ENCODE results near the gene LPAR5. TPM values are rescaled to one million over a fixed set of nuclear protein-coding genes. Genes with fewer than 3 reads are reported as not detected.

LPAR5 gene
- total RNA-seq, 1 donor from 2014 or later, result 0.73 TPM

DNA sequence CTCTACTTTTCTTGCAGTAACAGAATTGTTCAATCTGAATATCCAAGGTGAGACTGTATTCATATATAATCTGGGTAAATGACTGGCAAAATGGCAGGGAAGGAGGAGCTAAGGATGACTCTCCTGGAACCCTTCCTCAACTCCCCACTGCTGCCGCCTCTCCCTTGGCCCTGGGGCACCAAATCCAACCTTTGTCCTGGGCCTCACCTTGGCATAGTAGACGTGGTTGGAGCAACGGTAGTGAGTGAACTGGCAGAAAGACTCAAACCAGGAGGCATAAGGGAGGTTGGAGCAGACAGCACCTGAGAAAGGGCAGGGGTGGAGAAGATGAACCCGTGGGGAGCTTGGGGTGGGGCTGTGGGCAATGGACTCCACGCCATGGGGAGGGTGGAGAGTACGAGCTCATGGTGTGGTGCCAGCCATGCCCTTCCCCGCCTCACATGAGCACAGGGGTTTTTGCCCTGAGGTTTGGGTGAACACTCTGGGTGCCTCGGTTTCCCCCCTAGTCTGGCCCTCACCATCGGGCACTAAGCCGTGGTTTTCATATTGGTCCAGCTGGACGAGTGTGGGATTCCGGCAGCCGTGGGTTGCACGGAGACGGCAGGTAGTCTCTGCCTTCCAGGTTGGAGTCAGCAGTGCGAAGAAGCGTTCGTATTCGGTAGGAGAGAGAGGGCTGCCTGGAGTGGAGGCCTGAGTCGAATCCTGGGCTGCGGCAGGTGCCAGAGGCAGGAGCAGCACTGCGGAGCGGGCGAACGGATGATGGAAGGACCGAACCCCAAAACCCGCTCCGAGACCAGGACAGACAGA lies 10.7 kb upstream of the LPAR5 start:
- Mint-ChIP-seq H3K9me3 (ENCODE audit: unreplicated experiment) (peaks cover 60% of the 10 kb centered on the region), H3K27ac (ENCODE audit: unreplicated experiment) (no peak overlapping the region), H3K36me3 (ENCODE audit: low read depth, unreplicated experiment) (peaks cover 51% of the 10 kb centered on the region), H3K4me1 (ENCODE audit: low read depth, unreplicated experiment) (no peaks in the 10 kb centered on the region), H3K27me3 (ENCODE audit: low read depth, unreplicated experiment) (peaks cover 10% of the 10 kb centered on the region), H3K4me3 (ENCODE audit: unreplicated experiment) (no peak overlapping the region)
- no peaks in the 10 kb centered on the region for H3K79me2 ChIP-seq (ENCODE audit: insufficient read depth, low read length)
- TF ChIP-seq, protein P1, sequence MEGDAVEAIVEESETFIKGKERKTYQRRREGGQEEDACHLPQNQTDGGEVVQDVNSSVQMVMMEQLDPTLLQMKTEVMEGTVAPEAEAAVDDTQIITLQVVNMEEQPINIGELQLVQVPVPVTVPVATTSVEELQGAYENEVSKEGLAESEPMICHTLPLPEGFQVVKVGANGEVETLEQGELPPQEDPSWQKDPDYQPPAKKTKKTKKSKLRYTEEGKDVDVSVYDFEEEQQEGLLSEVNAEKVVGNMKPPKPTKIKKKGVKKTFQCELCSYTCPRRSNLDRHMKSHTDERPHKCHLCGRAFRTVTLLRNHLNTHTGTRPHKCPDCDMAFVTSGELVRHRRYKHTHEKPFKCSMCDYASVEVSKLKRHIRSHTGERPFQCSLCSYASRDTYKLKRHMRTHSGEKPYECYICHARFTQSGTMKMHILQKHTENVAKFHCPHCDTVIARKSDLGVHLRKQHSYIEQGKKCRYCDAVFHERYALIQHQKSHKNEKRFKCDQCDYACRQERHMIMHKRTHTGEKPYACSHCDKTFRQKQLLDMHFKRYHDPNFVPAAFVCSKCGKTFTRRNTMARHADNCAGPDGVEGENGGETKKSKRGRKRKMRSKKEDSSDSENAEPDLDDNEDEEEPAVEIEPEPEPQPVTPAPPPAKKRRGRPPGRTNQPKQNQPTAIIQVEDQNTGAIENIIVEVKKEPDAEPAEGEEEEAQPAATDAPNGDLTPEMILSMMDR (IDR thresholded peaks at IDR 0.05; ENCODE audit: insufficient read depth, low read depth, low read length), result no peak
- TF ChIP-seq EZH2 (IDR thresholded peaks at IDR 0.05; ENCODE audit: insufficient read depth, low read length), result no peak
- DNase-seq (ENCODE audit: low read depth) (no peak), FAIRE-seq (no peak)
- H4K20me1 ChIP-seq (ENCODE audit: insufficient read depth, low read length), result no peaks in the 10 kb centered on the region
- H3K4me2 ChIP-seq (ENCODE audit: low read length), result peak overlapping the region; percentile 86
- H3K36me3 ChIP-seq (ENCODE audit: insufficient read depth, low read length), result peaks cover 8% of the 10 kb centered on the region
- peak overlapping the region; percentile 55 for H3K9ac ChIP-seq (ENCODE audit: low read length)
- H3K27ac ChIP-seq (ENCODE audit: low read depth, low read length), result no peak overlapping the region
- peaks cover 18% of the 10 kb centered on the region for H3K9me3 ChIP-seq (ENCODE audit: insufficient read depth, low read depth, low read length)
- H3K4me3 ChIP-seq (ENCODE audit: insufficient read depth, low read depth, low read length), result peak overlapping the region; percentile 51
- H3K27me3 ChIP-seq (ENCODE audit: insufficient read depth, low read length), result no peaks in the 10 kb centered on the region
- H2AFZ ChIP-seq (ENCODE audit: low read depth, low read length), result peak overlapping the region; percentile 47
- H3K4me1 ChIP-seq (ENCODE audit: insufficient read depth, low read length), result peaks cover 5% of the 10 kb centered on the region

DNA sequence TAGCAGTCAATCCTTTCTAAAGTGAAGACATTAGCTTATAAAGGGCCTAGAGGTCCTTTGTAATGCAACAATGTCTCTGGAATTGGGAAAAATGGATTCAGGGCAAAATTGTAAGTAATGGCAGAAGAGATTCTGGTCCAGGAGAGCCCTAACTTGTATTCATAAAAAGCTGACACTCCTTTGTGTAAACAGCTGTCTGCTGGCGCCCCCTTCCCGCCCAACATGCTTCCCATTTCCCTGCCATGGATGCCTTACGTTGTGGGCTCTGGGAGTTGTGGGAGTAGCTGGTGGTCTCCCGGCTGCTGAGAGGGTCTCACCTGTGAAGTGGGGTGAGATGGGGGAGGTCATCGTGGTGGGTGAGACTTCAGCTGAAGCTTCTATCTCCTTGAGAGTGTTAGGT lies 9.1 kb upstream of the LPAR5 start:
- H2AFZ ChIP-seq (ENCODE audit: low read depth, low read length), result no peak overlapping the region
- no peak overlapping the region for H3K27ac Mint-ChIP-seq (ENCODE audit: unreplicated experiment)
- H3K4me1 Mint-ChIP-seq (ENCODE audit: low read depth, unreplicated experiment), result no peaks in the 10 kb centered on the region

More for the DNA sequence above, 9.1 kb upstream of the LPAR5 start:
- DNase-seq (ENCODE audit: low read depth), result no peak
- Histone ChIP-seq H3K4me1 (ENCODE audit: insufficient read depth, low read length) (peaks cover 5% of the 10 kb centered on the region), H3K27ac (ENCODE audit: low read depth, low read length) (no peak overlapping the region), H3K9ac (ENCODE audit: low read length) (no peak overlapping the region), H3K27me3 (ENCODE audit: insufficient read depth, low read length) (no peaks in the 10 kb centered on the region), H3K4me3 (ENCODE audit: insufficient read depth, low read depth, low read length) (no peak overlapping the region), H3K36me3 (ENCODE audit: insufficient read depth, low read length) (no peaks in the 10 kb centered on the region), H3K9me3 (ENCODE audit: insufficient read depth, low read depth, low read length) (peaks cover 18% of the 10 kb centered on the region), H4K20me1 (ENCODE audit: insufficient read depth, low read length) (no peaks in the 10 kb centered on the region), H3K79me2 (ENCODE audit: insufficient read depth, low read length) (no peaks in the 10 kb centered on the region), H3K4me2 (ENCODE audit: low read length) (no peak overlapping the region)
- no peak for TF ChIP-seq EZH2 (IDR thresholded peaks at IDR 0.05; ENCODE audit: insufficient read depth, low read length)
- TF ChIP-seq, protein P1 (IDR thresholded peaks at IDR 0.05; ENCODE audit: insufficient read depth, low read depth, low read length), result no peak
- peaks cover 19% of the 10 kb centered on the region for H3K27me3 Mint-ChIP-seq (ENCODE audit: low read depth, unreplicated experiment)
- peaks cover 70% of the 10 kb centered on the region for H3K9me3 Mint-ChIP-seq (ENCODE audit: unreplicated experiment)
- no peak overlapping the region for H3K4me3 Mint-ChIP-seq (ENCODE audit: unreplicated experiment)
- no peak for FAIRE-seq
- peaks cover 39% of the 10 kb centered on the region for H3K36me3 Mint-ChIP-seq (ENCODE audit: low read depth, unreplicated experiment)
